Measurements from ENCODE around the gene ZSWIM5.

The ZSWIM5 gene

GRCh38 chr1:45040297-45040696 lies 166.1 kb downstream of the ZSWIM5 start:
- H3K4me1 ChIP-seq (ENCODE audit: control insufficient read depth, low read depth, low read length) = no peaks in the 10 kb centered on the region
- no peaks in the 10 kb centered on the region for H3K79me2 ChIP-seq (ENCODE audit: control insufficient read depth, insufficient read depth, low read length)
- H3K9ac ChIP-seq (ENCODE audit: low read length) = no peak overlapping the region
- H3K18ac ChIP-seq (ENCODE audit: low read length) = no peak overlapping the region
- no CpG with 5 or more reads among the region's 5 CpGs for WGBS (ENCODE audit: extremely low coverage, insufficient coverage, low lambda C conversion rate)
- no peak overlapping the region for H2BK15ac ChIP-seq (replicated peaks; ENCODE audit: low read depth)
- H3K36me3 ChIP-seq (ENCODE audit: control insufficient read depth, insufficient read depth, low read length) = no peaks in the 10 kb centered on the region
- H4K8ac ChIP-seq (ENCODE audit: low read depth, low read length) = no peak overlapping the region
- H3K27ac ChIP-seq (ENCODE audit: low read depth, low read length) = no peak overlapping the region
- no peak overlapping the region for H2BK120ac ChIP-seq (ENCODE audit: low read depth, low read length)
- DNase-seq = no peak
- H2BK5ac ChIP-seq (ENCODE audit: low read length) = no peak overlapping the region
- H3K56ac ChIP-seq (ENCODE audit: low read length) = no peak overlapping the region
- H4K5ac ChIP-seq (ENCODE audit: low read length) = no peak overlapping the region
- no peaks in the 10 kb centered on the region for H3K79me1 ChIP-seq (ENCODE audit: low read length)
- no peak overlapping the region for H2AK5ac ChIP-seq (ENCODE audit: low read length)
- no peak overlapping the region for H3K4me2 ChIP-seq (ENCODE audit: low read length)
- H3K27me3 ChIP-seq (ENCODE audit: insufficient read depth, low read length, poor library complexity) = no peaks in the 10 kb centered on the region
- H3K4me3 ChIP-seq (ENCODE audit: low read length) = no peak overlapping the region
- no peak overlapping the region for H3K4ac ChIP-seq (ENCODE audit: low read depth, low read length)
- no peak overlapping the region for H3K23ac ChIP-seq (ENCODE audit: low read length)

DNA sequence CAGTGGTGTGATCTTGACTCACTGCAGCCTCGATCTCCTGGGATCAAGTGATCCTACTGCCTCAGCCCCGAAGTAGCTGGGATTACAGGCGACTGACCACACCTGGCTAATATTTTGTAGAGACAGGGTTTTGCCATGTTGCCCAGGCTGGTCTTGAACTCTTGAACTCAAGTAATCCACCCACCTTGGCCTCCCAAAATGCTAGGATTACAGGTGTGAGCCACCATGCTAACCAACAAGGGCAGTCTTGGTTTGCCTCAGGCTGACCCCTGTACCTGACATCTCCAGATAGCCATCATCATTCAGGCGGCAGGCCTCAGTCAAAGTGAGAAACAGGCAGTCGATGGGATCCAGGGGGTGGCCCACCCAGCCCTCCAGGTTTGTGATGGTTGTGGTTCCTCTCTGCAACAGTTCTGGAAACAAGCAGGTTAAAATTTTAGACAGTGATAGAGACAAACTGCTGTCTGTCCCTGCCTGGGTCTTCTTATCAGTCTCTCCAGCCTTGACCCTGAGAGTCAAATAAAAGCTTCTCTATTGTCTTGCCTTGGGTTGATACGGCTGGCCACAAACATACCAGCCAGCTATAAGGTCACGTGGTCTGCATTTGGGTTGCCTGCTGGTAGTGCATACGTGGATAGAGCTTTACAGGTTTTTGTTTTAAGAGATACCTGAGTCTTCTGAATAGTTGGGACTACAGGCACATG lies 167.6 kb downstream of the ZSWIM5 start:
- no CpG with 5 or more reads among the region's 8 CpGs for WGBS (ENCODE audit: extremely low coverage, insufficient coverage, low lambda C conversion rate)
- Histone ChIP-seq H3K23ac (ENCODE audit: low read length) (no peak overlapping the region), H3K4me1 (ENCODE audit: control insufficient read depth, low read depth, low read length) (no peaks in the 10 kb centered on the region), H2AK5ac (ENCODE audit: low read length) (no peak overlapping the region), H3K4me2 (ENCODE audit: low read length) (no peak overlapping the region), H3K27me3 (ENCODE audit: insufficient read depth, low read length, poor library complexity) (no peaks in the 10 kb centered on the region), H3K79me2 (ENCODE audit: control insufficient read depth, insufficient read depth, low read length) (no peaks in the 10 kb centered on the region), H3K36me3 (ENCODE audit: control insufficient read depth, insufficient read depth, low read length) (no peaks in the 10 kb centered on the region), H3K9ac (ENCODE audit: low read length) (no peak overlapping the region), H4K5ac (ENCODE audit: low read length) (no peak overlapping the region), H4K8ac (ENCODE audit: low read depth, low read length) (no peak overlapping the region), H3K4ac (ENCODE audit: low read depth, low read length) (no peak overlapping the region), H2BK120ac (ENCODE audit: low read depth, low read length) (no peak overlapping the region), H3K79me1 (ENCODE audit: low read length) (no peaks in the 10 kb centered on the region), H2BK5ac (ENCODE audit: low read length) (no peak overlapping the region), H2BK15ac (replicated peaks; ENCODE audit: low read depth) (no peak overlapping the region), H3K56ac (ENCODE audit: low read length) (no peak overlapping the region), H3K18ac (ENCODE audit: low read length) (no peak overlapping the region), H3K27ac (ENCODE audit: low read depth, low read length) (no peak overlapping the region), H3K4me3 (ENCODE audit: low read length) (no peak overlapping the region)
- DNase-seq = no peak

DNA sequence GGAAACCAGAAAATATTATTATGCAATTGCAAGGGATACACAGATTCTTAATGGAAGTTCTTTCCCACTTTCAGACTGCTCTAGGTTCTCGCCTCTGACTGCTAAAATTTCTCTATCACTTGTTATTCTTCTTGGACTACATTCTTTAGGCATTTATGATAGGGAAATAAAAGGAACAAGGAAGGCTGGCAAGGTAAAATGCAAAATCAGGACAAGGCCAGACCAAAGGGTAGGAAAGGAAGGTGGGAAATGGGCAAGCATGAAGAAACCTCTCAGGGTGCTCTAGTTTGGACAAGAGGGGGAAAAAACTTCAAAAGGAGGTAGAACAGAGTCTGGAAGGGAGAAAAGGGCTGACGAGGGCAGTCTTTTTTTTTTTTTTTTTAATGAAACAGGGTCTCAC lies 168.2 kb downstream of the ZSWIM5 start:
- no peaks in the 10 kb centered on the region for H3K79me1 ChIP-seq (ENCODE audit: low read length)
- H3K36me3 ChIP-seq (ENCODE audit: control insufficient read depth, insufficient read depth, low read length) = no peaks in the 10 kb centered on the region

DNA sequence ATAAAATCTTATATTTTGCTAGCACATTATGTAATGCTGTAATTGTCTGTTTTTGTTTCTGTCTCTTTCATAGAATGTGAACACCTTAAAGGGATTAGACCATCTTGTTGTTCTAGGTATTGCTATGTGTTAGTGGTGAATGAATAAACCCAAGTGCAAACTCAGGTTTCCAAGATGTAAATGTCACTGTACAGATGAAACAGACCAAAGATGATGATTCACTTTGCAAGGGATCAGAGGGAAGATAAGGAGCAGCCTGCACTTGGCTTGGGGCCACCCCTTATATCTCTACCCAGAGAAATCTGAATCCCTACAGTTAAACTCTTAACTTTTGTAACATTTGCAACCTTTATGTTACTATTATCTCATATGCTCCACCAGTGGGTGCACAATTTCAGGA lies 168.9 kb downstream of the ZSWIM5 start:
- Histone ChIP-seq H2AK5ac (ENCODE audit: low read length) (no peak overlapping the region), H3K79me1 (ENCODE audit: low read length) (no peaks in the 10 kb centered on the region), H2BK15ac (replicated peaks; ENCODE audit: low read depth) (no peak overlapping the region), H4K8ac (ENCODE audit: low read depth, low read length) (no peak overlapping the region), H2BK5ac (ENCODE audit: low read length) (no peak overlapping the region), H3K4me2 (ENCODE audit: low read length) (no peak overlapping the region), H3K27ac (ENCODE audit: low read depth, low read length) (no peak overlapping the region), H3K4me1 (ENCODE audit: control insufficient read depth, low read depth, low read length) (no peaks in the 10 kb centered on the region), H4K5ac (ENCODE audit: low read length) (no peak overlapping the region), H3K56ac (ENCODE audit: low read length) (no peak overlapping the region), H3K23ac (ENCODE audit: low read length) (no peak overlapping the region), H3K79me2 (ENCODE audit: control insufficient read depth, insufficient read depth, low read length) (no peaks in the 10 kb centered on the region), H3K27me3 (ENCODE audit: insufficient read depth, low read length, poor library complexity) (no peaks in the 10 kb centered on the region), H3K9ac (ENCODE audit: low read length) (no peak overlapping the region), H3K4ac (ENCODE audit: low read depth, low read length) (no peak overlapping the region), H3K4me3 (ENCODE audit: low read length) (no peak overlapping the region), H3K36me3 (ENCODE audit: control insufficient read depth, insufficient read depth, low read length) (no peaks in the 10 kb centered on the region), H2BK120ac (ENCODE audit: low read depth, low read length) (no peak overlapping the region), H3K18ac (ENCODE audit: low read length) (no peak overlapping the region)
- no peak for DNase-seq

More for the DNA sequence above, 168.2 kb downstream of the ZSWIM5 start:
- DNase-seq = no peak
- Histone ChIP-seq H4K5ac (ENCODE audit: low read length) (no peak overlapping the region), H3K4me2 (ENCODE audit: low read length) (no peak overlapping the region), H3K23ac (ENCODE audit: low read length) (no peak overlapping the region), H3K18ac (ENCODE audit: low read length) (no peak overlapping the region), H2BK120ac (ENCODE audit: low read depth, low read length) (no peak overlapping the region), H3K9ac (ENCODE audit: low read length) (no peak overlapping the region), H2AK5ac (ENCODE audit: low read length) (no peak overlapping the region), H2BK15ac (replicated peaks; ENCODE audit: low read depth) (no peak overlapping the region), H3K79me2 (ENCODE audit: control insufficient read depth, insufficient read depth, low read length) (no peaks in the 10 kb centered on the region), H3K27me3 (ENCODE audit: insufficient read depth, low read length, poor library complexity) (no peaks in the 10 kb centered on the region), H3K27ac (ENCODE audit: low read depth, low read length) (no peak overlapping the region), H3K4ac (ENCODE audit: low read depth, low read length) (no peak overlapping the region), H3K4me1 (ENCODE audit: control insufficient read depth, low read depth, low read length) (no peaks in the 10 kb centered on the region), H3K56ac (ENCODE audit: low read length) (no peak overlapping the region), H3K4me3 (ENCODE audit: low read length) (no peak overlapping the region), H2BK5ac (ENCODE audit: low read length) (no peak overlapping the region), H4K8ac (ENCODE audit: low read depth, low read length) (no peak overlapping the region)
- no CpG with 5 or more reads among the region's 2 CpGs for WGBS (ENCODE audit: extremely low coverage, insufficient coverage, low lambda C conversion rate)

DNA sequence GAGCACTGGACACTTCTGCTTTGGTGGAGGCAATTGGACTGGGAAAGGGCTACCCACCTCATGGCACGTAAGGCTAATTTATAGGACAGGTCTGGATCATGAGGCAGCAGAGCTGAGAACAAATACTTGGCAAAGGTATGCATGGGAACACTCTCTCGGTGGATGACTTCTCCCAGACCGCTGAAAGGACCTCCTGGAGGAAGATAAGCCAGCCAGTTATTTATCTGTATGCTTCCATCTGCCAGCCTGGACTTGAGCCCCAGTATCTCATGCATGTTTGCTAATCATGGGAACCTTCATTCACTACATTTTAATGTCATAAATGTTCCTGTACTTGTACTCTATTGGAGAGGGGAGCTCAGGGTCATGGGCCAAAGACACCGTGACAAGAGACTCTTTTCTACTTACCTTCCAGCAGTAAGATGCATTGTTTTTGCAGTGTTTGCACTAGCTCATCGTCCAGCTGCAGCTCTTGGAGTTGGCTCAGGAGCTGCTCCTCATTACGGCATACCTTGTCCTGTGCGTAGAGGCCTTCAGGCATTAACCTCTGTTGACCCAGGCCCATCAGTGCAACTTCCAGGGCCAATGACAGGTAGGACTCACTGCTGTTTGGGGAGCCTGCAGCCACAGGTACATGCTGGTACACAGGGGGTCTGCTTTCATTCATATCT lies 170.6 kb downstream of the ZSWIM5 start:
- Histone ChIP-seq H3K79me2 (ENCODE audit: control insufficient read depth, insufficient read depth, low read length) (no peaks in the 10 kb centered on the region), H3K4me1 (ENCODE audit: control insufficient read depth, low read depth, low read length) (no peaks in the 10 kb centered on the region), H3K9ac (ENCODE audit: low read length) (no peak overlapping the region), H2BK120ac (ENCODE audit: low read depth, low read length) (no peak overlapping the region), H3K4ac (ENCODE audit: low read depth, low read length) (no peak overlapping the region), H2BK5ac (ENCODE audit: low read length) (no peak overlapping the region), H4K5ac (ENCODE audit: low read length) (no peak overlapping the region), H3K27me3 (ENCODE audit: insufficient read depth, low read length, poor library complexity) (no peaks in the 10 kb centered on the region), H3K79me1 (ENCODE audit: low read length) (no peaks in the 10 kb centered on the region), H2BK15ac (replicated peaks; ENCODE audit: low read depth) (no peak overlapping the region), H3K56ac (ENCODE audit: low read length) (no peak overlapping the region), H3K18ac (ENCODE audit: low read length) (no peak overlapping the region), H3K4me2 (ENCODE audit: low read length) (no peak overlapping the region), H3K4me3 (ENCODE audit: low read length) (no peak overlapping the region), H3K36me3 (ENCODE audit: control insufficient read depth, insufficient read depth, low read length) (no peaks in the 10 kb centered on the region), H4K8ac (ENCODE audit: low read depth, low read length) (no peak overlapping the region), H2AK5ac (ENCODE audit: low read length) (no peak overlapping the region), H3K27ac (ENCODE audit: low read depth, low read length) (no peak overlapping the region), H3K23ac (ENCODE audit: low read length) (no peak overlapping the region)
- WGBS (ENCODE audit: extremely low coverage, insufficient coverage, low lambda C conversion rate) = no CpG with 5 or more reads among the region's 7 CpGs
- DNase-seq = no peak

DNA sequence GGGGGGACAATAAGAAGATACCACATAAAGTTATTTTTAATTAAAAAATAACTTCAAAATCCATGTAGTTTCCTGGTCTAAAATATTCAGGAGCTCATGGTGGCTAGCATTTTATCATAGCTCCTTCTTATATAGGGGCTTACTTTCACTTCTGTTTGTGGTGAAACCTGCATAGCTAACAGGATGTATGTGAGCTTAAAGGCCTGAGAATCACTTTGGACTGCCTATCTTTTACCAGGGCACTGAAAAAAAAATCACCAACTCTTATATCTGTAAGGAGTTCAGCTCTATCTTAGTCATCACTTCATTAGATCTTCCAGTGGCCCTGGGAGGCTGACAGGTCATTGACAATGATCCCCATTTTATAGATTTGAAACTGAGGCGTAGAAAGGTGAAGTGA lies 173.0 kb downstream of the ZSWIM5 start:
- no peaks in the 10 kb centered on the region for H3K79me1 ChIP-seq (ENCODE audit: low read length)
- no peak overlapping the region for H2AK5ac ChIP-seq (ENCODE audit: low read length)
- H2BK120ac ChIP-seq (ENCODE audit: low read depth, low read length) = no peak overlapping the region
- no peak overlapping the region for H3K18ac ChIP-seq (ENCODE audit: low read length)
- no peak overlapping the region for H3K4ac ChIP-seq (ENCODE audit: low read depth, low read length)
- no peak overlapping the region for H2BK5ac ChIP-seq (ENCODE audit: low read length)
- no peak overlapping the region for H3K56ac ChIP-seq (ENCODE audit: low read length)
- no peaks in the 10 kb centered on the region for H3K4me1 ChIP-seq (ENCODE audit: control insufficient read depth, low read depth, low read length)
- no peak overlapping the region for H3K27ac ChIP-seq (ENCODE audit: low read depth, low read length)
- no peaks in the 10 kb centered on the region for H3K27me3 ChIP-seq (ENCODE audit: insufficient read depth, low read length, poor library complexity)
- H3K79me2 ChIP-seq (ENCODE audit: control insufficient read depth, insufficient read depth, low read length) = no peaks in the 10 kb centered on the region
- H3K36me3 ChIP-seq (ENCODE audit: control insufficient read depth, insufficient read depth, low read length) = no peaks in the 10 kb centered on the region
- no peak overlapping the region for H3K23ac ChIP-seq (ENCODE audit: low read length)
- H4K8ac ChIP-seq (ENCODE audit: low read depth, low read length) = no peak overlapping the region
- H3K9ac ChIP-seq (ENCODE audit: low read length) = no peak overlapping the region
- H3K4me3 ChIP-seq (ENCODE audit: low read length) = no peak overlapping the region
- DNase-seq = no peak
- H2BK15ac ChIP-seq (replicated peaks; ENCODE audit: low read depth) = no peak overlapping the region
- H4K5ac ChIP-seq (ENCODE audit: low read length) = no peak overlapping the region
- H3K4me2 ChIP-seq (ENCODE audit: low read length) = no peak overlapping the region
- WGBS (ENCODE audit: extremely low coverage, insufficient coverage, low lambda C conversion rate) = no CpG with 5 or more reads among the region's 1 CpG
